ENCODE results near the gene KIAA0753.
"Not testable (repeated sequence)": the region's sequence is repeated elsewhere in the genome, so short reads cannot be mapped to it uniquely, and the experiment has no call there.

The KIAA0753 gene

GRCh38 chr17:6596941-6597340, 43.6 kb downstream of the KIAA0753 start:
- DNase-seq (ENCODE audit: low spot score): no peak

- no peak for DNase-seq (ENCODE audit: low spot score)
Observed at GRCh38 chr17:6596511-6596910, 44.0 kb downstream of the KIAA0753 start.

GRCh38 chr17:6596081-6596480, 44.4 kb downstream of the KIAA0753 start:
- no peak for DNase-seq (ENCODE audit: low spot score)

- DNase-seq (ENCODE audit: low spot score): not testable (repeated sequence)
Observed at GRCh38 chr17:6593371-6593770, 47.1 kb downstream of the KIAA0753 start.

- DNase-seq (ENCODE audit: low spot score): no peak
Observed at GRCh38 chr17:6592173-6592572, 48.3 kb downstream of the KIAA0753 start.

GRCh38 chr17:6591599-6592158, 48.8 kb downstream of the KIAA0753 start:
- no peak for DNase-seq (ENCODE audit: low spot score)

- DNase-seq (ENCODE audit: low spot score): no peak
Observed at GRCh38 chr17:6589266-6589946, 51.1 kb downstream of the KIAA0753 start.

- DNase-seq (ENCODE audit: low spot score): no peak
Observed at GRCh38 chr17:6588165-6588564, 52.3 kb downstream of the KIAA0753 start.

- no peak for DNase-seq (ENCODE audit: low spot score)
Observed at GRCh38 chr17:6587310-6587709, 53.2 kb downstream of the KIAA0753 start.

GRCh38 chr17:6583411-6583810, 57.1 kb downstream of the KIAA0753 start:
- no peak for DNase-seq (ENCODE audit: low spot score)

- DNase-seq (ENCODE audit: low spot score): no peak
Observed at GRCh38 chr17:6580625-6581024, 59.9 kb downstream of the KIAA0753 start.

GRCh38 chr17:6578491-6578890, 62.0 kb downstream of the KIAA0753 start:
- DNase-seq (ENCODE audit: low spot score): no peak

- no peak for DNase-seq (ENCODE audit: low spot score)
Observed at GRCh38 chr17:6577686-6578263, 62.7 kb downstream of the KIAA0753 start.

- no peak for DNase-seq (ENCODE audit: low spot score)
Observed at GRCh38 chr17:6576038-6576785, 64.3 kb downstream of the KIAA0753 start.

- no peak for DNase-seq (ENCODE audit: low spot score)
Observed at GRCh38 chr17:6575596-6575988, 64.9 kb downstream of the KIAA0753 start.

- DNase-seq (ENCODE audit: low spot score): no peak
Observed at GRCh38 chr17:6574687-6575595, 65.6 kb downstream of the KIAA0753 start.

- DNase-seq (ENCODE audit: low spot score): no peak
Observed at GRCh38 chr17:6573982-6574686, 66.4 kb downstream of the KIAA0753 start.

GRCh38 chr17:6573495-6573894, 67.0 kb downstream of the KIAA0753 start:
- not testable (repeated sequence) for DNase-seq (ENCODE audit: low spot score)

GRCh38 chr17:6572972-6573370, 67.5 kb downstream of the KIAA0753 start:
- DNase-seq (ENCODE audit: low spot score): no peak

GRCh38 chr17:6571452-6571781, 69.1 kb downstream of the KIAA0753 start:
- DNase-seq (ENCODE audit: low spot score): no peak

- DNase-seq (ENCODE audit: low spot score): no peak
Observed at GRCh38 chr17:6570731-6571451, 69.6 kb downstream of the KIAA0753 start.

Measured in NAMALWA (cell line).